ENCODE results near the gene NDUFA13.

Gene NDUFA13

GRCh38 chr19:19488875-19489690, 26.9 kb upstream of the NDUFA13 start:
- DNase-seq = peak in 43 of 51 donors; percentile 7 to 85 (median 52)

GRCh38 chr19:19489804-19490204, 26.2 kb upstream of the NDUFA13 start:
- no peak for DNase-seq

- DNase-seq = peak in 49 of 51 donors; percentile 4 to 83 (median 59)
Measured at GRCh38 chr19:19490214-19490968, 25.6 kb upstream of the NDUFA13 start.

GRCh38 chr19:19491321-19492025, 24.6 kb upstream of the NDUFA13 start:
- no peak for DNase-seq

- DNase-seq = no peak
Measured at GRCh38 chr19:19492026-19492610, 23.9 kb upstream of the NDUFA13 start.

GRCh38 chr19:19493841-19494546, 22.0 kb upstream of the NDUFA13 start:
- peak in 4 of 51 donors; percentile 3 to 57 (median 10) for DNase-seq

GRCh38 chr19:19495614-19496603, 20.1 kb upstream of the NDUFA13 start:
- DNase-seq = no peak

- no peak for DNase-seq
Measured at GRCh38 chr19:19498255-19498991, 17.6 kb upstream of the NDUFA13 start.

- no peak for DNase-seq
Measured at GRCh38 chr19:19499272-19499995, 16.6 kb upstream of the NDUFA13 start.

- no peak for DNase-seq
Measured at GRCh38 chr19:19500975-19501644, 14.9 kb upstream of the NDUFA13 start.

- DNase-seq = no peak
Measured at GRCh38 chr19:19501798-19502197, 14.2 kb upstream of the NDUFA13 start.

- no peak for DNase-seq
Measured at GRCh38 chr19:19502281-19502680, 13.7 kb upstream of the NDUFA13 start.

- DNase-seq = no peak
Measured at GRCh38 chr19:19502808-19503602, 13.0 kb upstream of the NDUFA13 start.

GRCh38 chr19:19504754-19505668, 11.0 kb upstream of the NDUFA13 start:
- DNase-seq = no peak

GRCh38 chr19:19505669-19506326, 10.2 kb upstream of the NDUFA13 start:
- no peak for DNase-seq
